ENCODE results near the gene INS. TPM values are rescaled to one million over a fixed set of nuclear protein-coding genes. Genes with fewer than 3 reads are reported as not detected.

The INS gene
- total RNA-seq, 2 experiments from 2014 or later, result not detected

DNA sequence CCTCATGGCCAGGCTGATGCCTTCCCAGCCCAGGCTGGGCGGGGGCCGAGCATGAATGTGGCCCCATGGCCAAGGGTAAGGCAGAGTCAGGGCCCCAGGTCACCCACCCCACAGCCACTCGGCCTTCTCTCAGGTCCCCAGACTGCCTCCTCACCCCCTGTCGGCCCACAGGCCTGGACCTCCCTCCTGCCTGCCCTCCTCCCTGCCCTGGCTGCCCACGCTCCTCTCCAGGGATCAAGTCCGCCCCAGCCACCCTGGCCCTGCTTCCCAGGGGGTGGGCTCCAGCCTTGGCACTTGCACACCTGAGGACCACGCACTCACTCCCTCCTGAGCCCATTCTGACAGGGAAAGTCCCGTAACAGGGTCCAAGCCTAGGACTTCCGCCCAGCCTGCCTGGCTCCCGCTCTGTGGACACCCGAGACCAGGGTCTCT is 48.4 kb upstream of the INS start:
- Histone ChIP-seq H3K36me3 (ENCODE audit: insufficient read depth, low read length) (no peaks in the 10 kb centered on the region), H3K9me3 (ENCODE audit: control insufficient read depth in 1 of 2, insufficient read depth in 1 of 2, low read length in 2 of 2) (peaks cover 0 to 13% of the 10 kb centered on the region in 2 experiments), H3K27ac (ENCODE audit: low read depth in 1 of 2, low read length in 2 of 2) (no peak overlapping the region), H3K4me3 (ENCODE audit: low read length) (no peak overlapping the region), H3K27me3 (ENCODE audit: control insufficient read depth in 1 of 2, insufficient read depth in 2 of 2, low read length in 2 of 2) (no peaks in the 10 kb centered on the region), H3K4me1 (ENCODE audit: insufficient read depth, low read length) (peaks cover 19% of the 10 kb centered on the region)
- H3K27me3 Mint-ChIP-seq, result no peaks in the 10 kb centered on the region
- ChIA-PET CTCF (no interaction called here), POLR2A (no interaction called here)
- intact Hi-C loops (cut with DNase I, micrococcal nuclease), result loop anchor here in 1 of 2 experiments (10.0 kb wide), 1 partner anchor 95 kb away; the partner anchor contains the start of genes C11orf21 and TSPAN32
- peak in 2 of 14 experiments; percentile 6 to 23 for DNase-seq
- peaks cover 12% of the 10 kb centered on the region for H3K4me1 Mint-ChIP-seq (ENCODE audit: low read depth)
- no peak overlapping the region for H3K27ac Mint-ChIP-seq
- H3K9me3 Mint-ChIP-seq, result no peaks in the 10 kb centered on the region
- ATAC-seq (ENCODE audit: poor library complexity), result no peak
- TF ChIP-seq, protein P1, sequence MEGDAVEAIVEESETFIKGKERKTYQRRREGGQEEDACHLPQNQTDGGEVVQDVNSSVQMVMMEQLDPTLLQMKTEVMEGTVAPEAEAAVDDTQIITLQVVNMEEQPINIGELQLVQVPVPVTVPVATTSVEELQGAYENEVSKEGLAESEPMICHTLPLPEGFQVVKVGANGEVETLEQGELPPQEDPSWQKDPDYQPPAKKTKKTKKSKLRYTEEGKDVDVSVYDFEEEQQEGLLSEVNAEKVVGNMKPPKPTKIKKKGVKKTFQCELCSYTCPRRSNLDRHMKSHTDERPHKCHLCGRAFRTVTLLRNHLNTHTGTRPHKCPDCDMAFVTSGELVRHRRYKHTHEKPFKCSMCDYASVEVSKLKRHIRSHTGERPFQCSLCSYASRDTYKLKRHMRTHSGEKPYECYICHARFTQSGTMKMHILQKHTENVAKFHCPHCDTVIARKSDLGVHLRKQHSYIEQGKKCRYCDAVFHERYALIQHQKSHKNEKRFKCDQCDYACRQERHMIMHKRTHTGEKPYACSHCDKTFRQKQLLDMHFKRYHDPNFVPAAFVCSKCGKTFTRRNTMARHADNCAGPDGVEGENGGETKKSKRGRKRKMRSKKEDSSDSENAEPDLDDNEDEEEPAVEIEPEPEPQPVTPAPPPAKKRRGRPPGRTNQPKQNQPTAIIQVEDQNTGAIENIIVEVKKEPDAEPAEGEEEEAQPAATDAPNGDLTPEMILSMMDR (IDR thresholded peaks at IDR 0.05), result no peak
- H3K36me3 Mint-ChIP-seq (ENCODE audit: low read depth), result no peaks in the 10 kb centered on the region
- no peak overlapping the region for H3K4me3 Mint-ChIP-seq

DNA sequence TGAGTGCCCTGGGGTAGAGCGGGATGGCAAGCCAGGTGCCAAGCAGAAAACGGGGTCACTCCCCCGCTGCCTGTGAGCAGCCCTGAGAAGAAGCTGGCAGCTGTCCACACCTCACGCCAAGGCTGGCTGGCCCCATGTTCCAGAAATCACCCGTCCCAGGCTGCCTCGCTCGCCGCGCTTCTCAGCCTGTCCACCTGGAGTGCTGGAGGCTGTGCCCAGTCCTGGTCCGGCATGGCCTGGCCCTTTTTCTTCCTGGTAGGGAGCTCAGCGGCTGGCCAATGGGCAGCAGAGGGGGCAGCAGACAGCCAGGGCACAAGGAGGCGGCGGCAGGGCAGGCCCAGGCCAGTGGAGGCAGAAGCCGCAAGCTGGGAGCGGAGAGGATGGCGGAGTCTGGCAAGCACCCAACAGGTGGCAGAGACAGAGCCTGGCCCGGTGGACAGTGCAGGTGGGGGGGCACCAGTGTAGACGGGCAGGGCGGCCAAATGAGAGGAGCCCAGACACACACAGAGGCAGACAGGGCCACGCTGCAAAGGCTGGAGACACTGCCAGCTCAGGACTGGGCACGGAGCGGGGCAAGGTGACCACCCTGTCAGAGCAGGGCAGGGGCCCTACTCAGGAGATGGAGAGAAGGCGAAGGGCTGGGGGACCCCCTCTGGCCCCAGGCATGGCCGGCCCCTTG is 47.8 kb upstream of the INS start:
- H3K27ac ChIP-seq (ENCODE audit: low read depth in 1 of 2, low read length in 2 of 2), result no peak overlapping the region
- Mint-ChIP-seq H3K27me3 (no peaks in the 10 kb centered on the region), H3K36me3 (ENCODE audit: low read depth) (no peaks in the 10 kb centered on the region), H3K9me3 (no peaks in the 10 kb centered on the region), H3K27ac (no peak overlapping the region), H3K4me3 (no peak overlapping the region), H3K4me1 (ENCODE audit: low read depth) (peaks cover 7% of the 10 kb centered on the region)
- ChIA-PET POLR2A (no interaction called here), CTCF (no interaction called here)
- no peaks in the 10 kb centered on the region for H3K36me3 ChIP-seq (ENCODE audit: insufficient read depth, low read length)
- H3K27me3 ChIP-seq (ENCODE audit: control insufficient read depth in 1 of 2, insufficient read depth in 2 of 2, low read length in 2 of 2), result no peaks in the 10 kb centered on the region
- intact Hi-C loops (cut with DNase I, micrococcal nuclease), result loop anchor here in 1 of 2 experiments (10.0 kb wide), 1 partner anchor 96 kb away; the partner anchor contains the start of genes C11orf21 and TSPAN32
- TF ChIP-seq, protein P1 (IDR thresholded peaks at IDR 0.05), result no peak
- H3K4me1 ChIP-seq (ENCODE audit: insufficient read depth, low read length), result peaks cover 14% of the 10 kb centered on the region
- no peak for ATAC-seq (ENCODE audit: poor library complexity)
- DNase-seq, result peak in 1 of 14 experiments; percentile 27
- H3K9me3 ChIP-seq (ENCODE audit: control insufficient read depth in 1 of 2, insufficient read depth in 1 of 2, low read length in 2 of 2), result peaks cover 0 to 13% of the 10 kb centered on the region in 2 experiments
- H3K4me3 ChIP-seq (ENCODE audit: low read length), result no peak overlapping the region

DNA sequence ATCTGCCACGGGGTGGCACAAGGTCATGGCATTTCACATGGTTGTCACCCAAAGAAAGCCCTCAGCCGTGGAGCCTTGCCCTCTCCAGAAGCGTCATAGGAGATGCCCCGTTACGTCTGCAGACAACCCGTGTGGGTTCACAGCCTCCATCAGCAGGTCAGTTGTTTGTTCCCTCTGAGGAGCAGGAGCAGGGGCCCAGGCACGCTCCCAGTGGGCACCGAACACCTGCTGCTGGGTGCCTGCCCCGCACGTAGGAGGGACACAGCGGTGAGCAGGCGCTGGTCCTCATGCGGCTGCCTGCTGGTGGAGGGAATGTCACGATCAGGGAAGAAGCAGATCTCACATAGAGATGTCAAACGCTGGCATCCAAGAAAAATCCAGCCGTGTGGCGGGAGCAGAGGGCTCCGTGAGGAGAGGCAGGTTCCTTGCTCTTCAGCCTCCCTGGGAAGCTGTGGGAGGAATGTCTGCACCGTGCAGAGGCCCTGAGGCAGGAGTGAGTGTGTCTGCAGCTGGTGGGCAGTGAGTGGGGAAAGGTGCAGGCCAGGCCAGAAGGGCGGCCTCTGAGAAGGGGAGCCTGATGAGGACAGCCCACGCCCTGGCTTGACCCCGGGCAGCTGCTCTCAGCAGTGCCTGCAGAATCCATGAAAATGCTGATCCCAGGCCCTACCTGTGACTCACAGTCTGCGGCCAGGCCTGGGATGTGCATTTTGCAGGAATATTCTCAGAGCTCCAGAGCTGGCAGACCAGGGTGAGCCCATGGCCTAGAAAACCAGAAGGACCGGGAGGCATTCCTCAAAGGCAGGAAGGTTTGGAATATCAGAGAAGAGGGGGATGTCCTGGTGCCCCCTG is 47.0 kb upstream of the INS start:
- intact Hi-C loops (cut with DNase I, micrococcal nuclease), result loop anchor here in 1 of 2 experiments (10.0 kb wide), 1 partner anchor 97 kb away; the partner anchor contains the start of genes C11orf21 and TSPAN32
- H3K9me3 ChIP-seq (ENCODE audit: control insufficient read depth in 1 of 2, insufficient read depth in 1 of 2, low read length in 2 of 2), result peaks cover 0 to 13% of the 10 kb centered on the region in 2 experiments
- Mint-ChIP-seq H3K27me3 (no peaks in the 10 kb centered on the region), H3K27ac (no peak overlapping the region), H3K4me1 (ENCODE audit: low read depth) (no peaks in the 10 kb centered on the region), H3K9me3 (no peaks in the 10 kb centered on the region), H3K4me3 (no peak overlapping the region), H3K36me3 (ENCODE audit: low read depth) (no peaks in the 10 kb centered on the region)
- H3K27me3 ChIP-seq (ENCODE audit: control insufficient read depth in 1 of 2, insufficient read depth in 2 of 2, low read length in 2 of 2), result no peaks in the 10 kb centered on the region
- no peak overlapping the region for H3K4me3 ChIP-seq (ENCODE audit: low read length)
- no peak overlapping the region for H3K27ac ChIP-seq (ENCODE audit: low read depth in 1 of 2, low read length in 2 of 2)
- peaks cover 6% of the 10 kb centered on the region for H3K4me1 ChIP-seq (ENCODE audit: insufficient read depth, low read length)
- TF ChIP-seq, protein P1 (IDR thresholded peaks at IDR 0.05), result no peak
- CTCF ChIA-PET, result no interaction called here
- POLR2A ChIA-PET, result no interaction called here
- DNase-seq, result peak in 1 of 14 experiments; percentile 16
- no peaks in the 10 kb centered on the region for H3K36me3 ChIP-seq (ENCODE audit: insufficient read depth, low read length)
- no peak for ATAC-seq (ENCODE audit: poor library complexity)
